ENCODE measurements around the gene GRAP.

Gene GRAP

DNA sequence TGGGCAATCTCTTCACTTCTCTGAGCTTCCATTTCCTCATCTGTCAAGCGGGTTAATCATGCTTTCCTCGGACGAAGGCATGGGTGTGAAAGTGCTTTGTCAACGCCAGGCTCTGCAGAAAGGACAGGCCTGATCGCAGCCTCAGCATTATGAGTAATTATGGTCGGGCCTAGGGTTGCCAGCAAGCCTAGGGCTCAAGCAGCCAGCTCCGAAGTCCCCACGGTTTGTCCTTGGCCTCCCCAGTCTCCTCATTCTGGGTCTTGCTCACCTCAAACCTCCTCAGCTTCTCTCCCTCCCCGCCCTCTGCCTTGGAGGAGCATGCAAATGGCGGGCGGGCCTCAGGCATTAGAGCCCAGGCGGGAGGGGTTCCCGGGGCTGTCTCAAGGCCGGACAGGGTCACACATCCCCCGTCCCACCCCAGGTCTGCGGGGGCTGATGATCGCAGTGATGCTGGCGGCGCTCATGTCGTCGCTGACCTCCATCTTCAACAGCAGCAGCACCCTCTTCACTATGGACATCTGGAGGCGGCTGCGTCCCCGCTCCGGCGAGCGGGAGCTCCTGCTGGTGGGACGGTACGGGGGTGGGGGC lies 32.0 kb downstream of the GRAP start:
- CTCF ChIA-PET, result interaction anchor here (1.0 kb wide), 1 partner anchor 18 kb away, joined by 3 read pairs; no protein-coding TSS in a partner anchor

GRCh38 chr17:19013806-19014627 lies 32.7 kb downstream of the GRAP start:
- Histone ChIP-seq H3K4me1 (ENCODE audit: control insufficient read depth, insufficient read depth, low read length) (peaks cover 5% of the 10 kb centered on the region; the same call in 1 of the 2 replicates), H3K36me3 (ENCODE audit: control insufficient read depth in 2 of 2, insufficient read depth in 1 of 2, low read length in 2 of 2) (no peaks in the 10 kb centered on the region), H3K9me3 (ENCODE audit: control insufficient read depth, insufficient read depth, low read depth, low read length) (no peaks in the 10 kb centered on the region), H3K27ac (ENCODE audit: extremely low read depth, low read depth, low read length) (no peak overlapping the region), H3K4me3 (ENCODE audit: low read depth, low read length) (no peak overlapping the region)
- ChIA-PET POLR2A (no interaction called here), CTCF (interaction anchor here (0.7 to 1.0 kb wide), 2 partner anchors 17 to 781 kb away, joined by 3 read pairs; no protein-coding TSS in a partner anchor)
- TF ChIP-seq, protein P1, sequence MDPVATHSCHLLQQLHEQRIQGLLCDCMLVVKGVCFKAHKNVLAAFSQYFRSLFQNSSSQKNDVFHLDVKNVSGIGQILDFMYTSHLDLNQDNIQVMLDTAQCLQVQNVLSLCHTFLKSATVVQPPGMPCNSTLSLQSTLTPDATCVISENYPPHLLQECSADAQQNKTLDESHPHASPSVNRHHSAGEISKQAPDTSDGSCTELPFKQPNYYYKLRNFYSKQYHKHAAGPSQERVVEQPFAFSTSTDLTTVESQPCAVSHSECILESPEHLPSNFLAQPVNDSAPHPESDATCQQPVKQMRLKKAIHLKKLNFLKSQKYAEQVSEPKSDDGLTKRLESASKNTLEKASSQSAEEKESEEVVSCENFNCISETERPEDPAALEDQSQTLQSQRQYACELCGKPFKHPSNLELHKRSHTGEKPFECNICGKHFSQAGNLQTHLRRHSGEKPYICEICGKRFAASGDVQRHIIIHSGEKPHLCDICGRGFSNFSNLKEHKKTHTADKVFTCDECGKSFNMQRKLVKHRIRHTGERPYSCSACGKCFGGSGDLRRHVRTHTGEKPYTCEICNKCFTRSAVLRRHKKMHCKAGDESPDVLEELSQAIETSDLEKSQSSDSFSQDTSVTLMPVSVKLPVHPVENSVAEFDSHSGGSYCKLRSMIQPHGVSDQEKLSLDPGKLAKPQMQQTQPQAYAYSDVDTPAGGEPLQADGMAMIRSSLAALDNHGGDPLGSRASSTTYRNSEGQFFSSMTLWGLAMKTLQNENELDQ (tag by site-specific recombination; IDR thresholded peaks at IDR 0.05; ENCODE audit: low read depth), result no peak
- peak; percentile 36; the same call in 1 of the 2 replicates for TF ChIP-seq KLF1 (tag by site-specific recombination; IDR thresholded peaks at IDR 0.05)
- TF ChIP-seq ZNF768 (tag by site-specific recombination; IDR thresholded peaks at IDR 0.05), result peak; percentile 52
- TF ChIP-seq ZBTB7A (tag by site-specific recombination; IDR thresholded peaks at IDR 0.05; ENCODE audit: low read depth), result no peak

More for the DNA sequence above, 32.0 kb downstream of the GRAP start:
- H3K4me1 ChIP-seq (ENCODE audit: control insufficient read depth, insufficient read depth, low read length), result peaks cover 5% of the 10 kb centered on the region; the same call in 1 of the 2 replicates
- no peaks in the 10 kb centered on the region for H3K36me3 ChIP-seq (ENCODE audit: control insufficient read depth in 2 of 2, insufficient read depth in 1 of 2, low read length in 2 of 2)
- H3K4me3 ChIP-seq (ENCODE audit: low read depth, low read length), result no peak overlapping the region
- no peaks in the 10 kb centered on the region for H3K9me3 ChIP-seq (ENCODE audit: control insufficient read depth, insufficient read depth, low read depth, low read length)
- no peak overlapping the region for H3K27ac ChIP-seq (ENCODE audit: extremely low read depth, low read depth, low read length)
- POLR2A ChIA-PET, result no interaction called here
- TF ChIP-seq EGR2 (tag by site-specific recombination; IDR thresholded peaks at IDR 0.05; ENCODE audit: low read depth), result peak; percentile 11; the same call in 1 of the 2 replicates
- no peak for TF ChIP-seq ZNF132 (tag by site-specific recombination; IDR thresholded peaks at IDR 0.05; ENCODE audit: borderline replicate concordance)
- no peak for TF ChIP-seq ZNF404 (tag by site-specific recombination; IDR thresholded peaks at IDR 0.05)

- ChIA-PET CTCF (interaction anchor here (0.7 kb wide), 1 partner anchor 780 kb away, joined by 3 read pairs; no protein-coding TSS in a partner anchor), POLR2A (interaction anchor here (1.1 kb wide), 1 partner anchor 9 kb away, joined by 3 read pairs; the partner anchor contains the start of gene FAM83G)
- Histone ChIP-seq H3K36me3 (ENCODE audit: control insufficient read depth in 2 of 2, insufficient read depth in 1 of 2, low read length in 2 of 2) (no peaks in the 10 kb centered on the region), H3K9me3 (ENCODE audit: control insufficient read depth, insufficient read depth, low read depth, low read length) (no peaks in the 10 kb centered on the region), H3K4me3 (ENCODE audit: low read depth, low read length) (no peak overlapping the region), H3K27ac (ENCODE audit: extremely low read depth, low read depth, low read length) (no peak overlapping the region), H3K4me1 (ENCODE audit: control insufficient read depth, insufficient read depth, low read length) (peaks cover 5% of the 10 kb centered on the region; the same call in 1 of the 2 replicates)
- no peak for TF ChIP-seq PRDM4 (tag by site-specific recombination; IDR thresholded peaks at IDR 0.05)
- TF ChIP-seq SETDB1 (IDR thresholded peaks at IDR 0.05; ENCODE audit: insufficient read length, low read length), result no peak
- TF ChIP-seq ZBTB20 (tag by site-specific recombination; IDR thresholded peaks at IDR 0.05), result no peak
- no peak for TF ChIP-seq SP2 (tag by site-specific recombination; IDR thresholded peaks at IDR 0.05)
- TF ChIP-seq, protein P2, sequence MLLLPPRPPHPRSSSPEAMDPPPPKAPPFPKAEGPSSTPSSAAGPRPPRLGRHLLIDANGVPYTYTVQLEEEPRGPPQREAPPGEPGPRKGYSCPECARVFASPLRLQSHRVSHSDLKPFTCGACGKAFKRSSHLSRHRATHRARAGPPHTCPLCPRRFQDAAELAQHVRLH (tag by site-specific recombination; IDR thresholded peaks at IDR 0.05), result no peak
- TF ChIP-seq ZNF157 (tag by site-specific recombination; IDR thresholded peaks at IDR 0.05), result no peak
- TF ChIP-seq SP7 (tag by site-specific recombination; IDR thresholded peaks at IDR 0.05), result no peak
- no peak for TF ChIP-seq OVOL3 (tag by site-specific recombination; IDR thresholded peaks at IDR 0.05)
- no peak for TF ChIP-seq ZNF660 (tag by site-specific recombination; IDR thresholded peaks at IDR 0.05)
Observed at GRCh38 chr17:19013226-19013625, 33.5 kb downstream of the GRAP start.

Data from HEK293 (cell line).